Mesenchymal stem cell (in vitro differentiated cells and primary cell): ENCODE results near the gene ITGAV.

Experiments used
- DNase-seq: peaks from one replicate; pipeline ENCODE4 v3.0.0-alpha.2; 2013
- H2AFZ ChIP-seq: one replicate; pipeline ENCODE4 v1.6.1; 2013; ENCODE audit warnings: low read depth, mild to moderate bottlenecking, control low read depth, inconsistent platforms, low read length, moderate library complexity
- H2AK5ac ChIP-seq: 2 replicates; pipeline ENCODE4 v1.6.1; 2013; ENCODE audit warnings: low read length, moderate library complexity, mild to moderate bottlenecking, inconsistent platforms; ENCODE audit not compliant: severe bottlenecking
- H2BK120ac ChIP-seq: one replicate; pipeline ENCODE4 v1.6.1; 2013; ENCODE audit warnings: low read depth, mild to moderate bottlenecking, inconsistent platforms, low read length, moderate library complexity
- H2BK12ac ChIP-seq, 2 experiments: one replicate each; pipeline ENCODE4 v1.6.1; 2013; ENCODE audit warnings: inconsistent platforms in 2 of 2, low read length in 2 of 2, mild to moderate bottlenecking in 2 of 2, moderate library complexity in 2 of 2, control low read depth in 1 of 2
- H2BK15ac ChIP-seq: one replicate; pipeline ENCODE4 v1.6.1; 2013; ENCODE audit warnings: mild to moderate bottlenecking, low read depth, inconsistent platforms; ENCODE audit not compliant: poor library complexity, severe bottlenecking
- H2BK5ac ChIP-seq: 2 replicates; pipeline ENCODE4 v1.6.1; 2013; ENCODE audit warnings: low read depth, mild to moderate bottlenecking, low read length, control low read depth, inconsistent platforms; ENCODE audit not compliant: poor library complexity, severe bottlenecking
- H3K14ac ChIP-seq, 2 experiments: one replicate each; pipeline ENCODE4 v1.6.1; 2013; ENCODE audit warnings: inconsistent platforms in 2 of 2, low read length in 2 of 2, control low read depth in 1 of 2, mild to moderate bottlenecking in 1 of 2, moderate library complexity in 1 of 2
- H3K18ac ChIP-seq, 2 experiments: one replicate each; pipeline ENCODE4 v1.6.1; 2013; ENCODE audit warnings: inconsistent platforms in 2 of 2, low read length in 2 of 2, control low read depth in 1 of 2, low read depth in 1 of 2, mild to moderate bottlenecking in 1 of 2
- H3K23ac ChIP-seq, 2 experiments: one replicate each; pipeline ENCODE4 v1.6.1; 2013; ENCODE audit warnings: inconsistent platforms in 2 of 2, low read length in 2 of 2, mild to moderate bottlenecking in 2 of 2, moderate library complexity in 2 of 2, control low read depth in 1 of 2
- H3K27ac ChIP-seq: 2 replicates; pipeline ENCODE4 v1.5.1; 2013; ENCODE audit warnings: mild to moderate bottlenecking, moderate library complexity, low read length, control low read depth, inconsistent platforms; ENCODE audit not compliant: poor library complexity, severe bottlenecking
- H3K27me3 ChIP-seq, 2 experiments: 2 replicates each; pipeline versions ENCODE4 v1.6.1 to v1.7.0; 2013; ENCODE audit warnings: low read length in 2 of 2, mild to moderate bottlenecking in 2 of 2, moderate library complexity in 2 of 2, control low read depth in 1 of 2, inconsistent platforms in 1 of 2; ENCODE audit not compliant: control insufficient read depth in 1 of 2, insufficient read depth in 1 of 2
- H3K36me3 ChIP-seq, 2 experiments: 2 replicates each; pipeline versions ENCODE4 v1.6.1 to v1.7.0; 2013; ENCODE audit warnings: low read length in 2 of 2, control low read depth in 1 of 2, inconsistent platforms in 1 of 2, low read depth in 1 of 2, mild to moderate bottlenecking in 1 of 2; ENCODE audit not compliant: insufficient read depth in 2 of 2, control insufficient read depth in 1 of 2
- H3K4ac ChIP-seq, 2 experiments: one replicate each; pipeline ENCODE4 v1.6.1; 2013; ENCODE audit warnings: inconsistent platforms in 2 of 2, low read length in 2 of 2, mild to moderate bottlenecking in 2 of 2, moderate library complexity in 2 of 2, control low read depth in 1 of 2, low read depth in 1 of 2
- H3K4me1 ChIP-seq: 2 replicates; pipeline ENCODE4 v1.6.1; 2013; ENCODE audit warnings: low read depth, low read length, control low read depth; ENCODE audit not compliant: control insufficient read depth, insufficient read depth
- H3K4me2 ChIP-seq: 2 replicates; pipeline ENCODE4 v1.6.1; 2013; ENCODE audit warnings: low read length, mild to moderate bottlenecking, inconsistent platforms; ENCODE audit not compliant: poor library complexity, severe bottlenecking
- H3K4me3 ChIP-seq, 2 experiments: 2 replicates each; pipeline versions ENCODE4 v1.5.1 to v1.7.0; 2013; ENCODE audit warnings: low read length in 2 of 2, mild to moderate bottlenecking in 2 of 2, control low read depth in 1 of 2, low read depth in 1 of 2; ENCODE audit not compliant: insufficient read depth in 1 of 2
- H3K79me1 ChIP-seq: replicated peaks from 2 replicates; pipeline ENCODE4 v1.6.1; 2013; ENCODE audit warnings: mild to moderate bottlenecking, control low read depth, low read length, inconsistent platforms; ENCODE audit not compliant: poor library complexity, severe bottlenecking
- H3K9ac ChIP-seq: 2 replicates; pipeline ENCODE4 v1.7.0; 2013; ENCODE audit warnings: mild to moderate bottlenecking, low read length, moderate library complexity
- H3K9me3 ChIP-seq: 2 replicates; pipeline ENCODE4 v1.7.0; 2013; ENCODE audit warnings: mild to moderate bottlenecking, low read length; ENCODE audit not compliant: control insufficient read depth
- H4K8ac ChIP-seq: one replicate; pipeline ENCODE4 v1.6.1; 2013; ENCODE audit warnings: inconsistent platforms, mild to moderate bottlenecking, low read length, moderate library complexity
- H4K91ac ChIP-seq: one replicate; pipeline ENCODE4 v1.6.1; 2013; ENCODE audit warnings: mild to moderate bottlenecking, low read length, inconsistent platforms
- WGBS: methylation state at CpG from one replicate; pipeline ENCODE4 v1.1.7; 2013; ENCODE audit warnings: mixed read lengths; 5-methylcytosine and 5-hydroxymethylcytosine counted together

The ITGAV gene

DNA sequence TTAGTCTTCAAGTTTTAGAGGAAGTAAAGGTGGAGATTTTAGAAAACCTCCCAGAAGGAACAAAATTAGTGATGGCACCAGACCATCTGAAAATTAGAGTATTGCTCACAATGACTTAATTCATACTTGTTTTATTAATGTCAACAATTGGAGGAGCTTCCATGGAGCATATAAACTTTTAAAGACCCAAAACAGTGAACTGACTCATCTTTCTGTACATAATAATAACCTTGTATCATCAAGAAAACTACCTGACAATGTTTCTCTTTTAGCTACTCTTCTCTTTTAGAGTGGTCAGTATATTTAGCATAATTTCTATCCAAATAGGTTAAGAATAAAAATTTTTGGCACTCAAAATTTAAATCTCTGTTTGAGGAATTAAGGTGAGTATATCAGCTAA lies 7.2 kb upstream of the ITGAV start:
- H3K14ac ChIP-seq = no peak overlapping the region
- H2AK5ac ChIP-seq = no peak overlapping the region
- no peak overlapping the region for H3K4ac ChIP-seq
- no peak overlapping the region for H4K8ac ChIP-seq
- H3K36me3 ChIP-seq = no peaks in the 10 kb centered on the region
- peaks cover 1% of the 10 kb centered on the region for H3K4me1 ChIP-seq
- H2AFZ ChIP-seq = no peak overlapping the region
- H2BK5ac ChIP-seq = no peak overlapping the region
- H3K18ac ChIP-seq = no peak overlapping the region
- no peak overlapping the region for H2BK12ac ChIP-seq
- no peak overlapping the region for H2BK120ac ChIP-seq
- H3K23ac ChIP-seq = no peak overlapping the region
- H4K91ac ChIP-seq = no peak overlapping the region
- no peaks in the 10 kb centered on the region for H3K79me1 ChIP-seq
- H3K27me3 ChIP-seq = no peaks in the 10 kb centered on the region
- no peak for DNase-seq
- H3K4me2 ChIP-seq = no peak overlapping the region
- H3K4me3 ChIP-seq = no peak overlapping the region
- H3K9me3 ChIP-seq = no peaks in the 10 kb centered on the region
- H2BK15ac ChIP-seq = no peak overlapping the region
- no peak overlapping the region for H3K27ac ChIP-seq
- no peak overlapping the region for H3K9ac ChIP-seq

DNA sequence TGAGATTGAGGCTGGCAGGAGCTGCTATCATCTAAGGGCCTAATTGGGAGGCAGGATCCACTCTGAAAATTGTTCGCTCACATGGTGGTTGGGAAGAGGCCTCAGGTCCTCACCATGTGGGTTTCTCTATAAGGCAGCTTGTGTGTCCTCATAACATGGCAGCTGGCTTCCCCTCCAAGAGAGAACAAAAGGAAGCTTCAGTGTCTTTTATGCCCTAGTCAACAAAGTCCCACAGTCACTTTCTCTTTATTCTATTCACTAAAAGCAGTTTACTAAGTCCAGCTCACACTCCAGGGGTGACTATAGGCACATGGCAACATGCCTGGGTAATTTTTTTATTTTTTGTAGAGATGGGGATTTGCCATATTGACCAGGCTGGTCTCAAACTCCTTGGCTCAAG lies 5.8 kb upstream of the ITGAV start:
- H4K91ac ChIP-seq = no peak overlapping the region
- no peak overlapping the region for H2BK5ac ChIP-seq
- H3K27ac ChIP-seq = no peak overlapping the region
- WGBS = 100% methylated on average over 1 of the region's 1 CpG
- no peaks in the 10 kb centered on the region for H3K9me3 ChIP-seq
- H2BK120ac ChIP-seq = no peak overlapping the region
- H2AK5ac ChIP-seq = peak overlapping the region; percentile 56
- H3K79me1 ChIP-seq = no peaks in the 10 kb centered on the region
- H3K36me3 ChIP-seq = no peaks in the 10 kb centered on the region
- H3K9ac ChIP-seq = no peak overlapping the region
- H2BK15ac ChIP-seq = no peak overlapping the region
- no peak for DNase-seq
- no peak overlapping the region for H3K14ac ChIP-seq
- no peak overlapping the region for H4K8ac ChIP-seq
- no peaks in the 10 kb centered on the region for H3K27me3 ChIP-seq
- H3K23ac ChIP-seq = no peak overlapping the region
- H3K4me2 ChIP-seq = no peak overlapping the region
- no peak overlapping the region for H2BK12ac ChIP-seq
- H3K4me1 ChIP-seq = peaks cover 5% of the 10 kb centered on the region
- no peak overlapping the region for H3K4ac ChIP-seq
- no peak overlapping the region for H2AFZ ChIP-seq
- peak overlapping the region in 1 of 2 experiments; percentile 34 for H3K18ac ChIP-seq
- no peak overlapping the region for H3K4me3 ChIP-seq

GRCh38 chr2:186588421-186588820 lies 1.4 kb upstream of the ITGAV start:
- Histone ChIP-seq H4K91ac (no peak overlapping the region), H2BK15ac (no peak overlapping the region), H3K36me3 (no peaks in the 10 kb centered on the region), H3K4me3 (no peak overlapping the region), H3K4me2 (no peak overlapping the region), H3K4me1 (peaks cover 8% of the 10 kb centered on the region), H3K4ac (peak overlapping the region in 1 of 2 experiments; percentile 28), H3K27ac (no peak overlapping the region), H3K14ac (no peak overlapping the region), H2BK5ac (no peak overlapping the region), H2BK120ac (no peak overlapping the region), H3K27me3 (no peaks in the 10 kb centered on the region), H2AFZ (no peak overlapping the region), H4K8ac (no peak overlapping the region), H2BK12ac (no peak overlapping the region), H3K9me3 (no peaks in the 10 kb centered on the region), H2AK5ac (no peak overlapping the region), H3K23ac (no peak overlapping the region), H3K79me1 (no peaks in the 10 kb centered on the region), H3K9ac (peak overlapping the region; percentile 96), H3K18ac (no peak overlapping the region)
- WGBS = 96% methylated on average over 9 of the region's 9 CpGs
- DNase-seq = no peak

GRCh38 chr2:186588940-186589611 lies 780 bp upstream of the ITGAV start:
- H2BK5ac ChIP-seq = peak overlapping the region; percentile 97
- H4K8ac ChIP-seq = peak overlapping the region; percentile 99
- peaks cover 7% of the 10 kb centered on the region for H3K4me1 ChIP-seq
- H3K36me3 ChIP-seq = no peaks in the 10 kb centered on the region
- no peak overlapping the region for H2BK15ac ChIP-seq
- DNase-seq = no peak
- H3K9ac ChIP-seq = peak overlapping the region; percentile 96
- H4K91ac ChIP-seq = no peak overlapping the region
- H2AFZ ChIP-seq = no peak overlapping the region
- peak overlapping the region; percentile 91 for H3K27ac ChIP-seq
- H3K4ac ChIP-seq = peak overlapping the region in 1 of 2 experiments; percentile 90
- peak overlapping the region; percentile 82 to 95 for H3K4me3 ChIP-seq
- no peak overlapping the region for H3K23ac ChIP-seq
- peak overlapping the region; percentile 96 to 99 for H3K18ac ChIP-seq
- H3K14ac ChIP-seq = no peak overlapping the region
- WGBS = 26% methylated on average over 13 of the region's 14 CpGs
- H2BK120ac ChIP-seq = peak overlapping the region; percentile 87
- no peaks in the 10 kb centered on the region for H3K79me1 ChIP-seq
- H3K27me3 ChIP-seq = no peaks in the 10 kb centered on the region
- no peak overlapping the region for H2AK5ac ChIP-seq
- no peaks in the 10 kb centered on the region for H3K9me3 ChIP-seq
- H2BK12ac ChIP-seq = peak overlapping the region in 1 of 2 experiments; percentile 0
- peak overlapping the region; percentile 30 for H3K4me2 ChIP-seq
